SK-N-SH (cell line): ENCODE data around the gene KNL1. TPM values are rescaled to one million over a fixed set of nuclear protein-coding genes. Genes with fewer than 3 reads are reported as not detected.

Source experiments
- CTCF ChIA-PET: fragments of 300-600, 350-600 bp; formaldehyde crosslinking; extraction: SDS; loops from one replicate; lab custom pipeline; 2021; lab: Yijun Ruan, JAX
- POLR2A ChIA-PET: fragments of 350-600 bp; sonication (Branson Sonifier 250); formaldehyde crosslinking; extraction: SDS; loops from one replicate; lab custom pipeline; 2020; ENCODE audit warnings: antibody characterized with exemption, inconsistent platforms; lab: Yijun Ruan, JAX
- DNase-seq: peaks from one replicate; pipeline ENCODE4 v3.0.0; 2012
- H2AFZ ChIP-seq: fragments of 200-600 bp; sonication (generic); 2 replicates; pipeline ENCODE4 v1.8.1; 2016; ENCODE audit warnings: antibody characterized with exemption, mild to moderate bottlenecking, low read depth
- H3F3A ChIP-seq: fragments of 200-600 bp; sonication (generic); replicated peaks from 2 replicates; pipeline ENCODE3; 2016; ENCODE audit warnings: antibody characterized with exemption, mild to moderate bottlenecking; ENCODE audit not compliant: insufficient read depth
- H3K27ac ChIP-seq, 2 experiments: fragments of 200-500 bp in 1 of 2; fragments of 200-600 bp in 1 of 2; sonication (Bioruptor generic) in 1 of 2; sonication (generic), shearing (Covaris generic) in 1 of 2; 2 replicates each; pipeline versions ENCODE4 v1.5.1 to v1.6.1; 2014 to 2016; ENCODE audit warnings: low read depth in 2 of 2, inconsistent platforms in 1 of 2, low read length in 1 of 2, mild to moderate bottlenecking in 1 of 2, mixed read lengths in 1 of 2
- H3K27me3 ChIP-seq: fragments of 200-600 bp; sonication (generic), shearing (Covaris generic); 2 replicates; pipeline ENCODE4 v1.6.1; 2016; ENCODE audit warnings: mixed run types; ENCODE audit not compliant: insufficient read depth
- H3K36me3 ChIP-seq, 2 experiments: fragments of 200-500 bp in 1 of 2; fragments of 200-600 bp in 1 of 2; sonication (Bioruptor generic) in 1 of 2; sonication (generic) in 1 of 2; replicated peaks in 1 of 2; 2 replicates each; pipeline versions ENCODE3 to v1.5.1; 2014 to 2016; ENCODE audit warnings: low read length in 1 of 2, mild to moderate bottlenecking in 1 of 2; ENCODE audit not compliant: insufficient read depth in 2 of 2, control insufficient read depth in 1 of 2
- H3K4me1 ChIP-seq, 2 experiments: fragments of 200-500 bp in 1 of 2; fragments of 200-600 bp in 1 of 2; sonication (Bioruptor generic) in 1 of 2; sonication (generic), shearing (Covaris generic) in 1 of 2; 2 replicates each; pipeline versions ENCODE4 v1.5.1 to v1.6.1; 2014 to 2016; ENCODE audit warnings: low read depth in 1 of 2, low read length in 1 of 2, mixed run types in 1 of 2; ENCODE audit not compliant: insufficient read depth in 2 of 2, control insufficient read depth in 1 of 2
- H3K4me2 ChIP-seq: fragments of 200-600 bp; sonication (generic), shearing (Covaris generic); 2 replicates; pipeline ENCODE4 v1.6.1; 2017; ENCODE audit warnings: mixed run types
- H3K4me3 ChIP-seq, 2 experiments: fragments of 200-500 bp in 1 of 2; fragments of 200-600 bp in 1 of 2; sonication (Bioruptor generic) in 1 of 2; sonication (generic), shearing (Covaris generic) in 1 of 2; 2 replicates each; pipeline versions ENCODE4 v1.5.1 to v1.8.1; 2014 to 2016; ENCODE audit warnings: low read depth in 2 of 2, inconsistent platforms in 1 of 2, low read length in 1 of 2, mild to moderate bottlenecking in 1 of 2, mixed read lengths in 1 of 2, moderate library complexity in 1 of 2
- H3K79me2 ChIP-seq: fragments of 200-600 bp; sonication (generic); 2 replicates; pipeline ENCODE4 v1.8.1; 2017; ENCODE audit warnings: mild to moderate bottlenecking; ENCODE audit not compliant: insufficient read depth
- H3K9ac ChIP-seq: fragments of 200-600 bp; sonication (generic); 2 replicates; pipeline ENCODE4 v1.6.1; 2017; ENCODE audit warnings: mixed run types
- H3K9me2 ChIP-seq: fragments of 200-600 bp; sonication (generic); 2 replicates; pipeline ENCODE4 v1.6.1; 2017; ENCODE audit warnings: mixed run types
- H3K9me3 ChIP-seq: fragments of 200-600 bp; sonication (generic); 2 replicates; pipeline ENCODE4 v1.6.1; 2017; ENCODE audit warnings: mixed run types, mild to moderate bottlenecking, moderate library complexity
- H4K20me1 ChIP-seq: fragments of 200-600 bp; sonication (generic); 2 replicates; pipeline ENCODE4 v1.6.1; 2017; ENCODE audit warnings: mild to moderate bottlenecking, mixed run types; ENCODE audit not compliant: insufficient read depth
- ELF1 ChIP-seq: IDR thresholded peaks from 2 replicates; pipeline ENCODE4 v1.4.0; 2012
- EP300 ChIP-seq, 2 experiments: IDR thresholded peaks; 2 replicates each; pipeline versions ENCODE4 v1.4.0 to v1.6.1; 2012; ENCODE audit warnings: borderline replicate concordance in 1 of 2, low read depth in 1 of 2, low read length in 1 of 2
- IRF3 ChIP-seq: fragments of 150-350 bp; IDR thresholded peaks from 2 replicates; pipeline ENCODE4 v1.6.1; 2016; ENCODE audit warnings: mild to moderate bottlenecking, low read depth, low read length
- JUND ChIP-seq: IDR thresholded peaks from 2 replicates; pipeline ENCODE4 v1.4.0; 2012
- MXI1 ChIP-seq: IDR thresholded peaks from 2 replicates; pipeline ENCODE4 v1.6.1; 2012; ENCODE audit warnings: mild to moderate bottlenecking, low read depth, low read length, improper control_type of control experiment
- NRF1 ChIP-seq: IDR thresholded peaks from 2 replicates; pipeline ENCODE4 v1.6.1; 2012; ENCODE audit warnings: low read depth, mild to moderate bottlenecking, low read length
- PBX3 ChIP-seq: IDR thresholded peaks from 2 replicates; pipeline ENCODE4; 2012
- RAD21 ChIP-seq: IDR thresholded peaks from 2 replicates; pipeline ENCODE4 v1.6.1; 2012; ENCODE audit warnings: mild to moderate bottlenecking, low read length
- RXRA ChIP-seq: IDR thresholded peaks from 2 replicates; pipeline ENCODE4 v1.4.0; 2012; ENCODE audit warnings: low read depth, mild to moderate bottlenecking, borderline replicate concordance
- SMC3 ChIP-seq: IDR thresholded peaks from 2 replicates; pipeline ENCODE4 v1.6.1; 2012; ENCODE audit warnings: low read depth, low read length, improper control_type of control experiment
- TCF12 ChIP-seq: IDR thresholded peaks from 2 replicates; pipeline ENCODE4 v1.4.0; 2012
- YY1 ChIP-seq: IDR thresholded peaks from 2 replicates; pipeline ENCODE4 v1.4.0; 2012; ENCODE audit warnings: low read depth, mild to moderate bottlenecking
- WGBS: methylation state at CpG from one replicate; pipeline ENCODE4 v1.1.6; 2017; ENCODE audit warnings: low lambda C conversion rate; 5-methylcytosine and 5-hydroxymethylcytosine counted together
- polyA plus RNA-seq, 3 experiments: library from polyadenylated mRNA; depleted of rRNA; stranded (reverse); fragments of >200 nt; gene quantifications; 2 replicates each; pipeline ENCODE4 v1.2.3, GENCODE V29; 2012

Gene KNL1
- polyA plus RNA-seq, 1 of the 3 experiments (the other 2 are of a cell fraction): 1.6 TPM

- no peaks in the 10 kb centered on the region for H3K79me2 ChIP-seq
- POLR2A ChIA-PET: no interaction called here
- no peak overlapping the region for H3K4me2 ChIP-seq
Observed at GRCh38 chr15:40618023-40618422, 24.0 kb downstream of the KNL1 start.

GRCh38 chr15:40618906-40619305 is 24.9 kb downstream of the KNL1 start:
- H3K4me1 ChIP-seq: peaks cover 0 to 3% of the 10 kb centered on the region in 2 experiments; a peak in 1 of 4 replicates
- H3K9me3 ChIP-seq: no peaks in the 10 kb centered on the region
- CTCF ChIA-PET: no interaction called here
- H3K9ac ChIP-seq: no peak overlapping the region
- no peak overlapping the region for H2AFZ ChIP-seq
- H3K9me2 ChIP-seq: no peaks in the 10 kb centered on the region
- no peaks in the 10 kb centered on the region for H3K27me3 ChIP-seq
- no peak overlapping the region for H3K4me3 ChIP-seq
- TF ChIP-seq TCF12 (no peak), ELF1 (no peak), SMC3 (no peak), JUND (no peak), RXRA (no peak), RAD21 (no peak), PBX3 (no peak), EP300 (IDR thresholded peaks at IDR 0.05; ENCODE audit: borderline replicate concordance in 1 of 2, low read depth in 1 of 2, low read length in 1 of 2) (no peak), MXI1 (no peak), NRF1 (no peak)
- no peak overlapping the region for H3K27ac ChIP-seq
- POLR2A ChIA-PET: no interaction called here
- H4K20me1 ChIP-seq: no peaks in the 10 kb centered on the region
- H3K4me2 ChIP-seq: no peak overlapping the region
- H3F3A ChIP-seq: no peaks in the 10 kb centered on the region
- H3K36me3 ChIP-seq: peaks cover 16 to 30% of the 10 kb centered on the region in 2 experiments
- DNase-seq: no peak
- H3K79me2 ChIP-seq: no peaks in the 10 kb centered on the region

More at GRCh38 chr15:40618023-40618422, 24.0 kb downstream of the KNL1 start:
- TF ChIP-seq YY1 (no peak), RXRA (no peak), IRF3 (no peak)
- CTCF ChIA-PET: no interaction called here
- H3K4me3 ChIP-seq: no peak overlapping the region
- H3K4me1 ChIP-seq: peaks cover 0 to 3% of the 10 kb centered on the region in 2 experiments; a peak in 1 of 4 replicates
- no peak overlapping the region for H3K27ac ChIP-seq
- no peaks in the 10 kb centered on the region for H3K27me3 ChIP-seq
- H3K9me2 ChIP-seq: no peaks in the 10 kb centered on the region
- WGBS: 95% methylated on average over 2 of the region's 2 CpGs
- no peaks in the 10 kb centered on the region for H4K20me1 ChIP-seq
- H3K9ac ChIP-seq: no peak overlapping the region
- H3F3A ChIP-seq: no peaks in the 10 kb centered on the region
- no peak overlapping the region for H2AFZ ChIP-seq
- DNase-seq: no peak
- no peaks in the 10 kb centered on the region for H3K9me3 ChIP-seq
- H3K36me3 ChIP-seq: peaks cover 16 to 32% of the 10 kb centered on the region in 2 experiments
